GM19438 (cell line): ENCODE results near the gene NOL3.

Experiments used
- ATAC-seq: cut with Tn5 transposase; IDR thresholded peaks from one replicate; pipeline ENCODE4 v1.9.1; 2021; ENCODE audit warnings: low read depth; ENCODE audit not compliant: unreplicated experiment

Gene NOL3

DNA sequence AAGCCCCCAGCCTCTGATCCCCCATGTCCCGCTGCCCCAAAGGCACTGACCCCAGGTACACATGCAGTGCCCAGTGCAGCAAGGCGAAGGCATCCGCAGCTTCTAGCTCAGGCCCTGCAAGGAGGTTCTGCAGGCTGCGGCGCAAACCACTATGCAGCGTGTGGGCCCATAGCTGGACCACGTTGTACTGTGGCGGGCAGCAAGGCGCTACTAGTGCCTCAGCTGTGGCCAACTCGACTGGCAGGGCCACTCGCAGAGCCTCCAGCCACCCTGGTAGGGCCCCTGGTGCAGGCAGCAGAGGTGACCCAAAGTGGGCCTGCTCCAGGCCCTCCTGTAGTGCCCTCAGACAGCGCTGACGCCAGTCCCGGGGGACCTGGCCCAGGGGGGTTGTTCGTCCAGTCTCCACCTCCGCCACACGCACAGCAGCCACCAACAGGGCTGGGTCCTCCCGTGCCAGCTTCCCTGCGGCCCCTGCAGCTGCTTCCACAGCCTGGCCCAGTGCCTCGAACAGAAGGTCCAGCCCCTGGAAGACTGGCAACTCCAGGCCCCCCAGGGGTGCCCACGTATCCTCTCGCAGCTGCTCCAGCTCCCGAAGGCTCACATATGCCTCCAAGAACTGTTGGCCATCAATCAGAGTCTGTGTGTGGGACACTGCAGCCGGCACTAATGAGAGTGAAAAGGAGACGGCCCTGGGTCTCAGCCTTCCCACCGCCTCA lies 17.0 kb downstream of the NOL3 start:
- ATAC-seq: no peak

DNA sequence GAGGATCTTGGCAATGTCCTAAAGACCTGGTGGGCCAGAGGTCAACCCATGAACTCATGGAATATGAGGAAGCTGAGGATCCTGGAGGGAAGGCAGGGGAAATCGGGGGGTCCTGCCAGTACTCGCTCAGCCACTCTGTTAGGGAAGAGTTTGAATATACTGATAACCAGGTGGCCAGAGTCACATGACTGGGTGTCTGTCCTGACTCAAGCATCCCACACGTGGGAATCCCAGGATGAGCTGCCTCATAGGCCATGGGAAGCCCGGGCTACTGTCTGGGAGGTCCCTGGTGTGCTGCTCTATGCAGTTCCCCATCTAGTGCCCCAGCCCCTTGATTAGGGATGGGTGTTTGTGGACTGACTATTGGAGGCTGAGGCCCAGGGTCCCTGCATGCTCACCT lies 18.0 kb downstream of the NOL3 start:
- ATAC-seq: no peak

GRCh38 chr16:67188798-67189197 lies 18.5 kb downstream of the NOL3 start:
- ATAC-seq: no peak

DNA sequence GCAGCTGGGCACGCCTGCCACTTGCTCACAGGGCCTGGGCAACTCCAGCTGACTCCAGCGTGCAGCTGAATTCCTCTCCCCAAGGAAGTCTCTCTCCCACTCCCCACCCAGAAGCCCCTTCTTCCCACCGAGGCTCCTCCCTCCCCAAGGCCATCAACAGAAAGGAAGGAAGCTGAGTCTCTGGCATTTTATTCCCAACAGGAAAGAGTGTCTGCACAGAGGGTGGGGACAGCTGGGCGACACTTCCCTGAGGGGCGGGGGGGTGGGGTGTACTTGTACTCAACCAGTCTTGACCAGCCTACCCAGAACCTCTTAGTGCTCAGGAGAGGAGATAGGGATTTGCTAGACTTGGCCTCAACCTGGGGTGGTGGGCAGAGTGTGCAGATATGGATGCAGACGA lies 19.7 kb downstream of the NOL3 start, which contains the start of gene EXOC3L1:
Gene EXOC3L1, minus strand, starts transcription at position 96 of the 400 bp plus-strand sequence. CDS start 460 bp downstream, outside the sequence.
- no peak for ATAC-seq

GRCh38 chr16:67190448-67191399 lies 20.4 kb downstream of the NOL3 start:
- no peak for ATAC-seq

DNA sequence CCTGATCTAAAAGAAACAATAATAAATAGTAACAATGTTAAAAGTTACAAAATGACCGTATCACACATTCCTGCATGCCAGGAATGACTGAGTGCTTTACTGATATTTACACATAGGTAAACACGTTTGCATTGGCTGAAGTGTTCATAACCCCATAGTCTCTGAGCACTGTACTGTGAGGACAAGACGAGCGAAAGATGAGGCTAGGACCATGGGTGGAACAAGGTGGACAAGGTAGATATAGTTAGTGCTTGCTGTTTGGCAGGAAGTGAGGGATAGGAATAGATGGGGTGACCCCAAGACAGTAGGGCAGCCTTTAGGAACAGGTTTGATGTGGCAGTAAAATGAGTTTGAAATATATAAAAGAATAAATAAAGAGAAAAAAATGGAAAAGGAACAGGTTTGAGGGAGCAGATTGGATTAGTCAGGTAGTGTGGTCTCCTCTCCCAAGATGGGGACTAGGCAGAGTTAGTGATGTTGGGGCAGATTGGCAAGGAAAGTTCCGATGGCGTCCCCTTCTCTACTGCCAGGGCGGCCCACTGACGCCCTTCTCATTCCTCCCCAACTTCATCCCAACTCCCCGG lies 21.2 kb downstream of the NOL3 start:
- ATAC-seq: no peak

GRCh38 chr16:67191995-67192681 lies 21.8 kb downstream of the NOL3 start, which contains the start of gene E2F4:
E2F4 (plus strand) TSS chr16:67192155; CDS start chr16:67192228, 73 bp downstream.
- ATAC-seq: peak; percentile 84

DNA sequence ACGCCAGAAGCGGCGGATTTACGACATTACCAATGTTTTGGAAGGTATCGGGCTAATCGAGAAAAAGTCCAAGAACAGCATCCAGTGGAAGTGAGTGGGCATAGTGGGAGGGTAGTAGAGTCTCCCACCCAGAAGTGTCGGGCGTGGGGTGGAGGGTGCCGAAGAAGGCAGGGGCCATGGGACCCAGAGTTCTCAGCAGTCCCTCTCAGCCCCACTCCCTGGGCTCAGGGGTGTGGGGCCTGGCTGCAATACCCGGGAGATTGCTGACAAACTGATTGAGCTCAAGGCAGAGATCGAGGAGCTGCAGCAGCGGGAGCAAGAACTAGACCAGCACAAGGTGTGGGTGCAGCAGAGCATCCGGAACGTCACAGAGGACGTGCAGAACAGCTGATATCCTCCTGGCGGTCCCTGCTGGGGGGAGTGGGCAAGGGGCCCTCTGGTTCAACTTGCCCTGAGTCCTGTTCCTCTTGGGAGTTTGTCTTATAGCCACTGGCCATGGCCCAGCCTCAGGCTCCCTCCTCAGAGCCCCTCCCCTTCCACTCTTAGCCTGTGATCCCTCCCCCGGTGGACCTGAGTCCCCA lies 22.5 kb downstream of the NOL3 start:
- no peak for ATAC-seq

DNA sequence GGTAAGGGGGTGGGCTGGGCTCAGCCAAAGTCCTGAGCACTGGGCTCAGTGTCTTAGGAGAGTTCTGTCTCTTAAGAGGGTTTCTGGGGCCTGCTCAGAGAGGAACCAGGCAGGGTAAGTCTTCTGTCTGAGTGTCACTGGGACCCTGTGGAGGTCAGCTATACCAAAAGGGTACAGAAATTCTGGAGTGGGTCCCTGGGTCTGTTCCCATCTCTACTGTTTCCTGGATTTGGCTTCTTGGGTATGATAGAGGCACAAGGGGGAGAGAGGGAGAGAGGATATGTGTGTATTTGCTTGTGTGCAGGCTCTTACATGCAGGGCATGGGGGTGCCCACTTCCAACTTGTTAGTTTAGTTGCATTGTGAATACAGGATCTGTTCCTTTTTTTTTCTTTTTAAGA lies 23.2 kb downstream of the NOL3 start:
- no peak for ATAC-seq

- ATAC-seq: no peak
Measured at GRCh38 chr16:67194260-67194659, 23.9 kb downstream of the NOL3 start.

DNA sequence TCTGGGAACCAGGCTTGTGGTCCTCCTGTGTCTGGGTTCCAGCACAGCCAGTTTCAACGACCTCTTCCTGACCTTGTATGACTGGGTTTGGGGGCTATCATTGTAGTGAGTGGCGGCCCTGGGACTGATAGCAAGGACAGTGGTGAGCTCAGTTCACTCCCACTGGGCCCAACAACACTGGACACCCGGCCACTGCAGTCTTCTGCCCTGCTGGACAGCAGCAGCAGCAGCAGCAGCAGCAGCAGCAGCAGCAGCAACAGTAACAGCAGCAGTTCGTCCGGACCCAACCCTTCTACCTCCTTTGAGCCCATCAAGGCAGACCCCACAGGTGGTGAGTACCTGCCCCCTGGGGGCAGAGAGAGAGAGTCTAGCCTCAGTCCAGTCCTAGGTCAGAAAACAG lies 25.3 kb downstream of the NOL3 start:
- ATAC-seq: no peak

DNA sequence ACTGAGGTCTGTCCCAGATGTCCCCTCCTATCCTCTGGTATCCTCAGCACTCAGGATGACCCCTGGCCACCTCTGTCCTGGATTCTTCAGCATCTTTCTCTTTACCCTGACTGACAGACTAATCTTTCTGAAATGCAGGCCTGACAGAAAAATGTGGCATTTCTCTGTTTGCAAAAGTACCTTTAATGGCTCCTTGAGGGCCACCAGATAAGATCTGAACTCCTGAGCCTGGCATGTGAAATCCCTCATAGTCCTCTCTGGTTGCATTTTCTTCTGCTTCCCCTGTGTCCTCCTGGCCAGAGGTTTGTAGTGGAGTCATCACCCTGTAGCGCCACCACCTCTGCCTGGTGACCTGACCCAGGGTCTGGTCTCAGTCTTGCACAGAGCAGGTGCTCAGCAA lies 26.5 kb downstream of the NOL3 start:
- no peak for ATAC-seq

GRCh38 chr16:67197704-67198103 lies 27.4 kb downstream of the NOL3 start:
- ATAC-seq: no peak

DNA sequence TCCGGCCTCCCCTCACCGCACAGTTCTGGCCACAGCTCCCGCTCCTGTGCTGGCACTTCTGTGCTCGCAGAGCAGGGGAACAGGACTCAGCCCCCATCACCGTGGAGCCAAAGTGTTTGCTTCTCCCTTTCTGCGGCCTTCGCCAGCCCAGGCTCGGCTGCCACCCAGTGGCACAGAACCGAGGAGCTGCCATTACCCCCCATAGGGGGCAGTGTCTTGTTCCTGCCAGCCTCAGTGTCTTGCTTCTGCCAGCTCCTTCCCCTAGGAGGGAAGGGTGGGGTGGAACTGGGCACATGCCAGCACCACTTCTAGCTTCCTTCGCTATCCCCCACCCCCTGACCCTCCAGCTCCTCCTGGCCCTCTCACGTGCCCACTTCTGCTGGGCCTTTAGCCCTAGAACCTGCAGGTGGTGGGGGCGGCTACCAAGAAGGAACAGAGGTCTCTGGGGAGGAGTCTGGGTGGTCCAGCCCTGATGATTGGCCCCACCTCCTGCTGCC lies 27.9 kb downstream of the NOL3 start:
- ATAC-seq: no peak

GRCh38 chr16:67199011-67199807 lies 28.9 kb downstream of the NOL3 start, which contains the start of gene ELMO3:
ELMO3 (plus strand) TSS chr16:67199131; CDS start chr16:67199327, 196 bp downstream.
- ATAC-seq: no peak

DNA sequence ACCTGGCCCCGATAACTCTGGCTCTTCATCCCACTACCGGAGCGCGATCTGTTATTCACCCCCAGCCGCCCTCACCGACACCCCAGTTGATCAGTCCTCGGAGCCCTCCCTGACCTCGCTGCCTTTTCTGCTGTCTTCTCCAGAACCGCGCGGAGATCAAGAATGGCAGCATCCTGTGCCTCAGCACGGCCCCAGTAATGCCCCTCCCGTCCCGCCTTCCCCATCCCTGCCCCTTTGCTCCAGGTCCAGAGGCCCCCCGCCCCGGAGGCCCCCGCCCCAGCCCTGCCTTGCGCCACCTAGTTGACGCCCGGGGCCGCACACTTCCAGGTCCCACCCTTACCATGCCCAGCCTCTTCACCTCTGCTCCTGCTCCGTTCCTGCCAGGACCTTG lies 29.5 kb downstream of the NOL3 start:
- no peak for ATAC-seq

GRCh38 chr16:67200491-67200890 lies 30.2 kb downstream of the NOL3 start:
- no peak for ATAC-seq

DNA sequence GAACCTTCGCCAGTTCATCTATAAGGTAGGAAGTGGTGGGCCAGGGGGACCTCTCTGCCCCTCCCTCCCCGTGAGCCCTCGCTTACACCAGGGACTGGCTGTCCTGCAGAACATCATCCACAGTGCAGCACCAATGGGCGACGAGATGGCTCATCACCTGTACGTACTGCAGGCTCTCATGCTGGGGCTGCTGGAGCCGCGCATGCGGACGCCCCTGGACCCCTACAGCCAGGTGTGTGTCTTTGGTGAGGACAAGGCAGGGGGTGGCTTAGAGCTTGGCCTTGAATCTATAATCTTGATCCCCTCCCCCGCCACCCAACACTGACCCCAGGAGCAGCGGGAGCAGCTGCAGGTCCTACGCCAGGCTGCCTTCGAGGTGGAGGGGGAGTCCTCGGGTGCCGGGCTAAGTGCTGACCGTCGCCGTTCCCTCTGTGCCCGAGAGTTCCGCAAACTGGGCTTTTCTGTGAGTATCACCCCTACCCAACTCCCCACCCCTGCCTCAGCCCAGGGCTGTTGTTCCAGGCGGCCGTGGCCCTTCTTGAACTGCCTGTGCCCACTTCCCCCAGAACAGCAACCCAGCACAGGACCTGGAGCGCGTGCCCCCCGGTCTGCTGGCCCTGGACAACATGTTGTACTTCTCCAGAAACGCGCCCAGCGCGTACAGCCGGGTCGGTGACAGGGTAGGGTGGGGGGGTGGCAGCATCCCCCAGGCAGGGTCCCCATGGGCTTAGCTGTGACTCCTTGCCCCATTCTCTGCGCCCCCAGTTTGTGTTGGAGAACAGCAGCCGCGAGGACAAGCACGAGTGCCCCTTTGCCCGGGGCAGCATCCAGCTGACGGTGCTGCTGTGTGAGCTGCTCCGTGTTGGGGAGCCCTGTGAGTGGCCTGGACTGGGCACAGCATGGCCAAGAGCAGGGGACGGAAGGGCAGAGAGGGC lies 31.3 kb downstream of the NOL3 start:
- ATAC-seq: no peak
